MM.1S (cell line): ENCODE data around the gene PPARD.

ENCODE experiments used
- CTCF ChIP-seq: fragments of 300-600 bp; sonication (generic); IDR thresholded peaks from 2 replicates; pipeline ENCODE4 v1.5.1; 2016; ENCODE audit warnings: antibody characterized with exemption, low read length, mixed read lengths
- EZH2 ChIP-seq: fragments of 300-600 bp; sonication (generic); optimal IDR thresholded peaks from 2 replicates; pipeline ENCODE3; 2017; ENCODE audit warnings: low read depth, mild to moderate bottlenecking, antibody characterized with exemption, low read length, mixed read lengths
- EZH2phosphoT487 ChIP-seq: fragments of 300-600 bp; sonication (generic); IDR thresholded peaks from 2 replicates; pipeline ENCODE4 v1.6.1; 2018; ENCODE audit warnings: antibody characterized with exemption, low read length

- no peak for TF ChIP-seq CTCF
- TF ChIP-seq EZH2, result no peak
- no peak for TF ChIP-seq EZH2phosphoT487
Measured at GRCh38 chr6:35452183-35453090, 110.1 kb downstream of the PPARD start, which contains the start of gene FANCE.
